Bronchial epithelial cell (primary cell): ENCODE measurements around the gene THSD4. TPM values are rescaled to one million over a fixed set of nuclear protein-coding genes. Genes with fewer than 3 reads are reported as not detected.

Experiments used
- DNase-seq: peaks from one replicate; pipeline ENCODE4 v3.0.0-alpha.2; 2010; ENCODE audit warnings: low read depth
- FAIRE-seq: peaks from 2 replicates; lab custom pipeline; 2011; peaks lifted over from hg19 to GRCh38; lab: Jason Lieb, UNC
- H3K27me3 ChIP-seq: 2 replicates; pipeline ENCODE4 v1.5.1; 2011; ENCODE audit warnings: low read length; ENCODE audit not compliant: control insufficient read depth, insufficient read depth
- H3K36me3 ChIP-seq: 2 replicates; pipeline ENCODE4 v1.5.1; 2011; ENCODE audit warnings: low read length; ENCODE audit not compliant: control insufficient read depth, insufficient read depth
- H3K4me3 ChIP-seq: 2 replicates; pipeline ENCODE4 v1.5.1; 2011; ENCODE audit warnings: mild to moderate bottlenecking, low read depth, low read length, control low read depth
- total RNA-seq: library from RNA; depleted of rRNA; stranded (reverse); fragments of >200 nt; gene quantifications from 2 replicates; pipeline ENCODE4 v1.2.1, GENCODE V29; 2014
- TF ChIP-seq, protein P1 (sequence below): IDR thresholded peaks from 2 replicates; pipeline ENCODE4 v1.5.1; 2011; ENCODE audit warnings: mild to moderate bottlenecking, moderate library complexity, low read length, control low read depth, inconsistent platforms; ENCODE audit not compliant: insufficient read depth, severe bottlenecking

Gene THSD4
- total RNA-seq, 1 donor from 2014 or later = 14.5 TPM

DNA sequence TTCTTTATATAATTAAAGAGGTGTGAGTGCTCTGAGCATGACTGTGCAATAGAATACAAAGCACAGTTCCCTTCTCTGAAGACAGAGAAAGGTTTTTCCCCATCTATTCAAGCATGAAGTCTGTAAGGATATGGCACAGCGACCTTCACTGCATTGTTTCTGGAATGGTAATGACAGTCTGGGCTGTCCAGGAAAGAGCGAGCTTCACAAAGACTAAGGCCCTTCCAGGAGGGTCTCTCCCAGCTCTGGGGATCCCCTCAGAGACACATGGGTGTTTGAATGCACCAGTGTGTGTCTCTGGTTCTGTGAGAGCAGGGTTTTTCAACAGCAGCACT is 515.2 kb downstream of the THSD4 start:
- DNase-seq (no peak), FAIRE-seq (no peak)
- Histone ChIP-seq H3K36me3 (no peaks in the 10 kb centered on the region), H3K4me3 (no peak overlapping the region), H3K27me3 (no peaks in the 10 kb centered on the region)
- TF ChIP-seq, protein P1, sequence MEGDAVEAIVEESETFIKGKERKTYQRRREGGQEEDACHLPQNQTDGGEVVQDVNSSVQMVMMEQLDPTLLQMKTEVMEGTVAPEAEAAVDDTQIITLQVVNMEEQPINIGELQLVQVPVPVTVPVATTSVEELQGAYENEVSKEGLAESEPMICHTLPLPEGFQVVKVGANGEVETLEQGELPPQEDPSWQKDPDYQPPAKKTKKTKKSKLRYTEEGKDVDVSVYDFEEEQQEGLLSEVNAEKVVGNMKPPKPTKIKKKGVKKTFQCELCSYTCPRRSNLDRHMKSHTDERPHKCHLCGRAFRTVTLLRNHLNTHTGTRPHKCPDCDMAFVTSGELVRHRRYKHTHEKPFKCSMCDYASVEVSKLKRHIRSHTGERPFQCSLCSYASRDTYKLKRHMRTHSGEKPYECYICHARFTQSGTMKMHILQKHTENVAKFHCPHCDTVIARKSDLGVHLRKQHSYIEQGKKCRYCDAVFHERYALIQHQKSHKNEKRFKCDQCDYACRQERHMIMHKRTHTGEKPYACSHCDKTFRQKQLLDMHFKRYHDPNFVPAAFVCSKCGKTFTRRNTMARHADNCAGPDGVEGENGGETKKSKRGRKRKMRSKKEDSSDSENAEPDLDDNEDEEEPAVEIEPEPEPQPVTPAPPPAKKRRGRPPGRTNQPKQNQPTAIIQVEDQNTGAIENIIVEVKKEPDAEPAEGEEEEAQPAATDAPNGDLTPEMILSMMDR = no peak

DNA sequence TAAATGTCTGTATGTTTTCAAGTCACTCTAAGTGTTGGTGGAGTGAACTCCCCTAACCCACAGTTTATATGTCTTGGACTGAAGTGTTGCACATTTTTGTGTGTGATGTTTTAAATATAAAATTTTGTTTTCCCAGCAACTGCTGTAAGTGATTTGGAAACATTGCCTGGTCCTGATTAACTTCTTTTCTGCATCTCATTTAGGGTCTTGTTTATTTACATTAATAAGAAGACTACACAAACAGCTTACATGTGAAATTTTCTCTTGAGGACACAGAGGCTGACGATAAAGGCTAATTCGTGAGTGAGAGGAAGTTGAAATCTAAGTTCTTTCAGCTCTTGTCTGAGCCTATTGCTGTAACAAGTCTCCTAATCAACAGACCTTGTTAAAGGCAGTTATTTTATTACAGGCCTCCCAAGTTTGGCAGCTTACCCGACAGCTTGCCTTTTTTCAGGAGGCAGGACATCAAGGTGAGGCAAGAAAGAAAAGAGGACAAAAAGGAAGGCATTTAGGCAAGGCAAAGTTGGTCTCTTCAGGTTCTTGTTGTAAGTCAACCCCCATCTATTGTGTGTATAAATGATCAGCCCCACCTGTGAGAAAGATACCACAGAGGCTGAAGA is 517.4 kb downstream of the THSD4 start:
- no peaks in the 10 kb centered on the region for H3K36me3 ChIP-seq
- DNase-seq = no peak
- H3K4me3 ChIP-seq = no peak overlapping the region
- no peak for FAIRE-seq
- H3K27me3 ChIP-seq = no peaks in the 10 kb centered on the region
- TF ChIP-seq, protein P1 = no peak

DNA sequence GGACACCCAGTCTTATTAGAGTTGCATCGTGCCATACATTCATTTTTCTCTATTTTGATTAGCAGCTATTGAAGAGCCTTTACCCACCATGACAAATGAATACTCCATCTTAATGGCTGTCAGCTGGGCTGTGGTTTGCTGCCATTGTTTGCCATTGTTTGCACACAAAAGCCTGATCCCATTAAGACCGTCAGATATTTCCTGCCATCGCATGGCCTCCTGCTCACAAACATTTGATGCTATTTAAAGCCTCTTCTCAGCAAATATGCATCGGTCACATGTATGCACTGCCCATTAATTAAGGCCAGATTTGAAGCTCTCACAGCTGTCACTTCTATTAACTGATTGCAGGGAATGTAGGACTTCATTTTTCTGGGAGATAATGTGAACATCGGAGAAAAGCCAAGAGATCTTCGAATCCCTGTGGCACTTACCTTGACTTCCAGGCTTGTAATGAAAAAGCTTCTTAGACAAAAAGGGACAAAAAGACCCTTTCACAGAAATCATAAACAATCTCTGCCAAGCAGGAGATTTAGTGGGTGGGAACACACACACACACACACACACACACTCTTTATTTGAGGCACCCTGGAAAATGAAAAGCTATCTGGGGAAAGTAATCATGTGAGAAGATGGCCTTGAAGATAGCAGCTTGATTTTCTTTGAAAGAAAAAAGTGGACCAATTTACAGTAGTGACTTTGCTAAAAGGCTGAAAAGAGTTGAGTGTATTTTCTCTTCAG is 519.7 kb downstream of the THSD4 start:
- no peak for DNase-seq
- TF ChIP-seq, protein P1 = no peak

DNA sequence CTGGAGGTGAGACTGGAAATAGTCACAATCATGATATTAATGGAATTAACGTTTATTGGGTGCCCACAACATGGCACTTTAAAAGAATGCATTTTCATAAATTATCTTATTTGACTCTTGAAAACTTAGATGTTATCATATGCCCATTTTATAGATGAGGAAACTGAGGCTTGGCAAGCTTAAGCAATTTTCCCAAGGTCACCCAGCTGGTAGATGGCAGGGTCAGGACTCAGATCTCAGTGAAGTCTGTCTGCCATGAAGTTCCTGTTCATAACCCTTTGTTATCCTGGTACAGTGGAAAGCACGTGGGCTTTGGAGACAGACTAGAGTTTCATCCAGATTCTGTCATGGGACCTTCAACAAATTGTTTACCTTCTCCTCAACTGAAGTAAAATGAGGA is 520.5 kb downstream of the THSD4 start:
- no peaks in the 10 kb centered on the region for H3K27me3 ChIP-seq
- TF ChIP-seq, protein P1 = no peak
- no peaks in the 10 kb centered on the region for H3K36me3 ChIP-seq
- FAIRE-seq (no peak), DNase-seq (no peak)
- no peak overlapping the region for H3K4me3 ChIP-seq

More for the DNA sequence above, 519.7 kb downstream of the THSD4 start:
- H3K4me3 ChIP-seq = no peak overlapping the region
- H3K36me3 ChIP-seq = no peaks in the 10 kb centered on the region
- no peaks in the 10 kb centered on the region for H3K27me3 ChIP-seq
- FAIRE-seq = no peak

DNA sequence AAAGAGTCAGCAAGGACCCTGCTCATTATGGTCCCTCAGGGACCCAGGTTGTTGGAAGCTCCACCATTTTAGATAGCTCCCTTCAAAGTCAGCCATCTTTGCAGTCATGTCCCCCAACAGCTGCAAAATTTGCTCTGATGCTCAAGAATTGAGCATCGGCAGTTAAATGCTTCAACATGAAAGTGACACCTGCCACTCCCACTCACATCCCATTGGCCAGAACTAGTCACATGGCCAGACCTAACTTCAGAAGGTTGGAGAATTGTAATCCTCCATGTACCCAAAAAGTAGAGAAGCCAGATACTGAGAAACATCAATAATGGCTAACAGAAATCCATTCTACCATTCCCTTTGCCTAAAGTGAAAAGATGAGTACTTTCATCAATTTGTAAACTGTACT is 523.6 kb downstream of the THSD4 start:
- DNase-seq (no peak), FAIRE-seq (no peak)
- TF ChIP-seq, protein P1 = no peak
- H3K27me3 ChIP-seq = no peaks in the 10 kb centered on the region
- H3K36me3 ChIP-seq = no peaks in the 10 kb centered on the region
- H3K4me3 ChIP-seq = no peak overlapping the region
